Measurements from ENCODE around the gene SDSL. TPM values are rescaled to one million over a fixed set of nuclear protein-coding genes. Genes with fewer than 3 reads are reported as not detected.

The SDSL gene
- total RNA-seq, 2 donors from 2014 or later, result 7.5 to 15.2 TPM

- TF ChIP-seq CTCF (IDR thresholded peaks at IDR 0.05), result no peak
- no peak for TF ChIP-seq POLR2A (IDR thresholded peaks at IDR 0.05)
- Histone ChIP-seq H3K4me3 (no peak overlapping the region), H3K27me3 (peaks cover 0 to 7% of the 10 kb centered on the region in 2 donors), H3K27ac (no peak overlapping the region), H3K36me3 (replicated peaks in 1 of 2; ENCODE audit: insufficient read depth in 1 of 2, low read depth in 2 of 2) (peaks cover 0 to 3% of the 10 kb centered on the region in 2 donors), H3K9me3 (no peaks in the 10 kb centered on the region), H3K4me1 (no peaks in the 10 kb centered on the region)
- ATAC-seq (no peak), DNase-seq (no peak)
- intact Hi-C loops (cut with DNase I), result no loop called here
- 76 to 80% methylated on average over 1 to 5 of the region's 5 CpGs for WGBS, 2 donors
Measured at GRCh38 chr12:113395119-113395518, 27.1 kb upstream of the SDSL start.

GRCh38 chr12:113396200-113396599 is 26.0 kb upstream of the SDSL start:
- no peaks in the 10 kb centered on the region for H3K9me3 ChIP-seq
- intact Hi-C loops (cut with DNase I), result no loop called here
- H3K27me3 ChIP-seq, result peaks cover 0 to 7% of the 10 kb centered on the region in 2 donors
- no peak for TF ChIP-seq POLR2A (IDR thresholded peaks at IDR 0.05)
- no peak for TF ChIP-seq CTCF (IDR thresholded peaks at IDR 0.05)
- H3K36me3 ChIP-seq (replicated peaks in 1 of 2; ENCODE audit: insufficient read depth in 1 of 2, low read depth in 2 of 2), result no peaks in the 10 kb centered on the region
- no peak for DNase-seq
- ATAC-seq, result no peak
- H3K27ac ChIP-seq, result no peak overlapping the region
- H3K4me3 ChIP-seq, result no peak overlapping the region
- H3K4me1 ChIP-seq, result no peaks in the 10 kb centered on the region

GRCh38 chr12:113396828-113397496 is 25.2 kb upstream of the SDSL start:
- H3K4me3 ChIP-seq, result no peak overlapping the region
- no peaks in the 10 kb centered on the region for H3K9me3 ChIP-seq
- no peak overlapping the region for H3K27ac ChIP-seq
- TF ChIP-seq POLR2A (IDR thresholded peaks at IDR 0.05) (no peak), CTCF (IDR thresholded peaks at IDR 0.05) (no peak)
- no peak for DNase-seq
- WGBS, 2 donors, result 43 to 44% methylated on average over 6 to 16 of the region's 16 CpGs
- H3K27me3 ChIP-seq, result peaks cover 0 to 7% of the 10 kb centered on the region in 2 donors
- ATAC-seq, result no peak
- intact Hi-C loops (cut with DNase I), result no loop called here
- H3K4me1 ChIP-seq, result no peaks in the 10 kb centered on the region
- H3K36me3 ChIP-seq (replicated peaks in 1 of 2; ENCODE audit: insufficient read depth in 1 of 2, low read depth in 2 of 2), result no peaks in the 10 kb centered on the region

GRCh38 chr12:113397497-113398197 is 24.5 kb upstream of the SDSL start:
- 26 to 31% methylated on average over 9 to 10 of the region's 10 CpGs for WGBS, 2 donors
- no peaks in the 10 kb centered on the region for H3K36me3 ChIP-seq (replicated peaks in 1 of 2; ENCODE audit: insufficient read depth in 1 of 2, low read depth in 2 of 2)
- no peak overlapping the region for H3K4me3 ChIP-seq
- H3K27ac ChIP-seq, result no peak overlapping the region
- H3K27me3 ChIP-seq, result peaks cover 0 to 7% of the 10 kb centered on the region in 2 donors
- DNase-seq, result no peak
- intact Hi-C loops (cut with DNase I), result no loop called here
- H3K4me1 ChIP-seq, result no peaks in the 10 kb centered on the region
- ATAC-seq, result no peak
- H3K9me3 ChIP-seq, result no peaks in the 10 kb centered on the region
- TF ChIP-seq POLR2A (IDR thresholded peaks at IDR 0.05) (no peak), CTCF (IDR thresholded peaks at IDR 0.05) (no peak)

All from body of pancreas (tissue), 4 donors.